Right forelimb (tissue), 1 donor: ENCODE data around the gene GPR32.
"Not testable (repeated sequence)": the region's sequence is repeated elsewhere in the genome, so short reads cannot be mapped to it uniquely, and the experiment has no call there.

ENCODE experiments used
- DNase-seq: peaks from one replicate; pipeline ENCODE4 v3.0.0-alpha.2; 2018

The GPR32 gene

DNA sequence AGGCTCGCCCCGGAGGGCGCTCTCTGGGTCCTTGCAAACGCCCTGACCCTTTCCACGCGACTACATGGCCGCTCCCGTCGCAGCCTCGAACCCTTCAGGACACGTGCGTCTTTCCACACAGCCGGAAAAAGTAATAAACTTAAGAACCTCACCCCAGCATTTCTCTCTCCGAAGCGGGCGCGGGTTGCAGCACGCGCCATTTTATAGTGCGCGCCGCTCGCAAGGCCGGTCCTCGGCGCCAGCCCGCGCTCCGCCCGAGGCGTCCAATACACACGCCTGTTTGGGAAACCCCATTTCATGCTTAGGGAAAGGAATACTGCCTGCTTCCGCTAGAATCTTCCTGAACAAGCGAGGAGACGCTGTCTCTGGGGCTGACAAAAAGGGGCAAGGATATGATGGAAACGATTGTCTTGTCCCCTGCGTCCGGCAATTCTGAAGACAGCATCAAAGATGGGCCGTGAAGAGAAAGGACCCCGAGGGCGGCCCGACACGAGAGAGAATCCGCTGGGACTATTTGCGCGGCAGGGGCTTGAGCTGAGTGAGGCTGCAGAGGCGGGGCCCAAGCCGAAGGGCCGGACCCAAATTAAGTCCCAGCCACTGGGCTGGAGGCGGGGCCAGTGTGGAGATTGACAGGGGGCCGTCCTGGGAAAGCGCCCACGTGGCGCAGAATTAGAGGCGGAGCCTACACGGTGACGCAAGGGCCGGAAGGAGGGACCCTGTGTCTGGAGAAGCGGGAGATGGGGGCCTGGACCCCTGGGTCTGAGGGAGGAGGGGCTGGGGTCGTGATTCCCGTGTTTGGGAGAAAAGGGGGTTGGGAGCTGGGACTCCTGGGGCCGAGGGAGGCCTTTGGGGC lies 34.4 kb downstream of the GPR32 start:
- DNase-seq = peak; percentile 99

DNA sequence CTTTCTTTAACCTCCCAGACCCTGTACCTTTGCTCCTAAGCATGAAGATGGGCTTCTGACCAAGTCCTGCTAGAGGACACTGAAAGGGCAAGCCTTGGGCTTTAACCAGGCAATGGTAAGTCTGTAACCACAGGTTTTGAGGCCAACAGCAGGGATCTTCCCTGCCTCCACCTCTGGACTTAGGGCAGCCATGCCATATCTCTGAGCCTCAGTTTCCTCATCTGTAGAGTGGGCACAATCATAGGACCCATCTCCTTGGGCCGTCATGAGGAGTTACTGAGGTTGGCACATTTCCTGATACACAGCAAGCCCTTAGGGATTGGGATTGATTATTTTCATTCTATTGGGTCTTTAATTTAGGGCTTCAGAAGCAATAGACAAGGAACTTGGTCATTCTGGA lies 38.6 kb downstream of the GPR32 start:
- DNase-seq = no peak

DNA sequence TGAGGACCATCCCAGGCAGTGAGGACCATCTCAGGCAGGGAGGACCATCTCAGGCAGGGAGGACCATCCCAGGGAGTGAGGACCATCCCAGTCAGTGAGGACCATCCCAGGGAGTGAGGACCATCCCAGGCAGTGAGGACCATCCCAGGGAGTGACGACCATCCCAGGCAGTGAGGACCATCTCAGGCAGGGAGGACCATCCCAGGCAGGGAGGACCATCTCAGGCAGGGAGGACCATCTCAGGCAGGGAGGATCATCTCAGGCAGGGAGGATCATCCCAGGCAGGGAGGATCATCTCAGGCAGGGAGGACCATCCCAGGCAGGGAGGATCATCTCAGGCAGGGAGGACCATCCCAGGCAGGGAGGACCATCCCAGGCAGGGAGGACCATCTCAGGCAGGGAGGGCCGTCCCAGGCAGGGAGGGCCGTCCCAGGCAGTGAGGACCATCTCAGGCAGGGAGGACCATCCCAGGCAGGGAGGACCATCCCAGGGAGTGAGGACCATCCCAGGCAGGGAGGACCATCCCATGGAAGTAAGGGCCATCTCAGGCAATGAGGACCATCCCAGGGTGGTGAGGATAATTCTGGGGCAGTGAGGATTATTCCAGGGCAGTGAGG lies 41.5 kb downstream of the GPR32 start:
- DNase-seq = not testable (repeated sequence)

DNA sequence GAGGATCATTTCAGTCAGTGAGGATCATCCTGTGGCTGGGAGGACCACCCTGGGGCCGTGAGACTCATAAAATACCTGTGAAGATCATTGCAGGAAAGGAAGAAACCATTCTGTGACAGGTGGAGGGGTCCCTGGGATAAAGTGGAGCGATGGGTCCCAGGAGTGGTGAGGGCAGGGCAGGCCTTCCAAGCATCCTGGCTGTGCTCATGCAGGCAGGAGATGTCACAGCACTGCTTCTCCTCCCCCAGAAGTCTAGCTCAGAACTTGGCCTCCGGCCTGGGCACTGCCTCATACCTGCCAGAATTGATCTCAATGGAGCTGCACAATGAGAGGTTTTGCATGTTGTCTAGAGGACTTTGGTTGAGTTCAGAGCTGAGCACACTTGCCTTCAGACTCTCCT lies 42.2 kb downstream of the GPR32 start:
- DNase-seq = no peak

DNA sequence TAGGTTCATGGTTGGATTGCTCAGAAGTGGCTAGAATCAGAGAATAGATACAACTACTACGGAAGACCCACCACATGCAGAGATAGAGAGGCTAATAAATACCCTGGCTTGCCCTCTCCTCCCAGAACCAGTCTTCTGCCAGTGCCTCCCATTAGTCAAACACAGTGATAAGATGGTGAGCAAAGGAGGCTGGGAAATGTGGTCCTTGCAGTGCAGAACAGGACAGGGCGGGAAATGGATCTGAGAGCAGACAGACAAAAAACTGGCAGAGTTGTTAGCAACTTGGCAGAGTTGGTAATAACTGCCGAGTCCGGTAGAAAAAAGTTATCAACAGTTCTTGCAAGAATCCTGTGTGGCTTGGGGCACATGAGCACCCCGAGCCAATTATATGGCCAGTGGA lies 44.6 kb downstream of the GPR32 start:
- no peak for DNase-seq

DNA sequence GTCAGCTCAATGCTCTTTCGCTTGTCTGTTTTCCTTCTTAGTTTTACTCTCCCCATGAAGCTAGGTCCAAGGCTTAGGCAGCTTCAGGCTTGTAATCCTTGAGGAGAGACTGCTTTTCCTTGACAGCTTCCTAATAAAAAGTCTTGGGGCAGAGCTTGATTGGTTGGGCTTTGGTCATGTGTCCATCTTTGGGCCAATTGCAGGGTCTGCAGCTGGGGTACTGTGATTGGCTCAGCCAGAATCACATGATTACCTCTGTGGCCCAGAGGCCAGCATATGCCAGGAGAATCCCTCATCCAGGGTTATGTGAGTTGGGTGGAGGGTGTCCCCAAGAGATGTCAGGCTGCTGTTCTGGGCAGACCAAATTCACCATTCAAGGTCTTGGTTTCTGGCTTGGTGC lies 45.2 kb downstream of the GPR32 start:
- no peak for DNase-seq

DNA sequence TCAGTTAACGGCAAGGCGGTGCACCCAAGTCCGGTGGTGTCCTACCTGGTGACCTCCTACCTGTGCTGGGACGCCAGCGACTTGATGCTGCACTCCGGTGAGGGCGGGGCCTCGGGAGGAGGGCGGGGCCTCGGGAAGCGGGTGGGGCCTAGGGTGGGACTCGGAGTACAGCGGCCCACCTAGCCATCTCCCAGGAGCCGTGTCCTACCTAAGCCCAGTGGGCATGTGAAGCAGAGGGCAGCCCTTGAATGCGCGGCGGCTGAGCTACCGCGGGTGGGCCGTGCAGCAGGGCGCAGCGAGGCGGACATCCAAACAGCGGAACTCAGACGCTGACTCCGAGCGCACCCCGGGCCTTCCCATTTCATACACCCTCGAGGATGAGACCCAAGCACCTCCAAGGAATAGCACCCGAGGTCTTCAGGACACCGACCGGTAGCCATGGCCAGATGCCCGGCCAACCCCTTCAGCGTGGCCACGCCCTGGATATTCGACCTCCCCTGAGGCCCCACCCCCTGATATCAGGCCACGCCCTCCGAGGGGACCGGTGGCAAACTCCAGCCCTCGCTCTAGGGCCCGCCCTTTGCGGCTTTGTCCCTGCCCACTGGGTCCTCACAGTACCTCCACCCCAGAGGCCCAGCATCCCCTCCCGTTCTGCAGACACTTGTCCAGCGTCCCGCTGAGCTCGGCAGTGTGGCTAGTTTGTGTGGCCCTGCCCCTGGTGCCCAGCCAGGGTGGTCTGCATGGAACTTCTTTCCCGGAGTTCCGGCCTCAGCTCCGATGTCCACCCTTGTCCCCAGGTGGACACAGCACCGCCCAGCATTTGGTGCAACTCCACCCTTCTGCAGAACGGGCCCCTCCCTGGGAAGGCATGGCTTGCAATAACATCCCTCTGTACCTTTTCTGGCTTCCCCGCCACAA lies 47.9 kb downstream of the GPR32 start:
- no peak for DNase-seq

DNA sequence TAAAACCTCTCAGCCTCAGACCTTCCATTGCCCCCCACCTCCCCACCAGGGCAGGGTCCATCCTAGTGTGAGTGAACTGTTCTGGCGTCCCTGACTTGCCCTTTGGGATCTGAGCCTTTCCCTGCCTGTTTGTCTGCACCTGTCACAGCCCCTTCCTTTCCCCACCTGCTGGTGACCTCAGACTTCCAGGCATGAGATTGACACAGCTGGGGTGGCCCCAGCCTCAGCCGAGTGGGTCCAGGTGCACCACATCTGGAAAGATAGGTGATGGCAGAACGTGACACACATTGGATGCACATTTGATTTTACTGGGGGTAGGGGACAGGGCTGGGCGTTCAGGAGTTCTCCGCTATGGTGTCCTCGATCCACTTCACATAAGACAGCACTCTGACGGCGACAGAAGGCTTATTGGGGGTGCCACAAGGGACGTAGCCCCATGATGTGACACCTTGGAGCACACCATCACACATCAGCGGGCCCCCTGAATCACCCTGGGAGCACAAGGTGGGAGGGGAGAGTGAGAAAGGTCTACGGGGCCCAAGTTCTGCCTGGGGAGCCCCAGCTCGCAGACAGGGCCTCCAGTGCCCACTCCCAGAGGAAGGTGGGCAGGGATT lies 48.7 kb downstream of the GPR32 start:
- DNase-seq = no peak

DNA sequence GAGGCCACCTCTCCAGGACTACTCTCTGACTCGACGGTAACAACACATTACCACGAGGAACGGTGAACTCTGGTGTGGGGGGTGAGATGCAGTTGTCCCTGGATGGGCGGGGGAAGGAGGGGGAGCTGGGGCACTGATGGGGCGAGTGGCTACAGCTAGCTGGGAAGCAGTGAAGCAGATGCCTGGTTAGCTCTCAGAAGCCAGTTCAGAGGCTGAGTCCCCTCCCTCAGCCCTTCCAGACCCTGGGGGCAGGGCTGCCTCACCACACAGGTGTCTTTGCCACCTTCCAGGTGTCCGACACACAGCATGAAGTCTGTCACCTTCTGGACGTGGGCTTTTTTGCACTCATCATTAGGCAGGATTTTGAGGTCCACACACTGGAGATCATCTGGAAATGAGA lies 49.4 kb downstream of the GPR32 start:
- DNase-seq = no peak

DNA sequence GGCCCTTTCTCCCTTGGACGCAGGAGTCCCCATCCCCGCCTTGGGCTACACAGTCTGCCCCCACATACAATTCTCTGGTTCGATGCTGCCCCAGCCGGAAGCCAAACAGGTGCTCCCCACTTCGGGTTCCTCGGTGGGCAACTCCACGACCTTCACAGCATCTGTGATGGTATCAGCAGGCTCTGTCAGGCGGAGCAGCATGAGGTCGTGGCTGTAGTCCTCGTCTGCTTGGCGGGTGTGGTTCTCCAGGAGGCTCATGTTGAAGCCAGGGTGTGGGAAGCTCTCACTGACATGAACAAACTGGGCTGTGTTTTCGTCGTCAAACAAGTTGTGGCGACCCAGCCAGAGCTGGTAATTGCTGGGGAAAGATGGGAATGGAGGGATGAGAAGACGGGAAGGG lies 49.8 kb downstream of the GPR32 start:
- DNase-seq = no peak

DNA sequence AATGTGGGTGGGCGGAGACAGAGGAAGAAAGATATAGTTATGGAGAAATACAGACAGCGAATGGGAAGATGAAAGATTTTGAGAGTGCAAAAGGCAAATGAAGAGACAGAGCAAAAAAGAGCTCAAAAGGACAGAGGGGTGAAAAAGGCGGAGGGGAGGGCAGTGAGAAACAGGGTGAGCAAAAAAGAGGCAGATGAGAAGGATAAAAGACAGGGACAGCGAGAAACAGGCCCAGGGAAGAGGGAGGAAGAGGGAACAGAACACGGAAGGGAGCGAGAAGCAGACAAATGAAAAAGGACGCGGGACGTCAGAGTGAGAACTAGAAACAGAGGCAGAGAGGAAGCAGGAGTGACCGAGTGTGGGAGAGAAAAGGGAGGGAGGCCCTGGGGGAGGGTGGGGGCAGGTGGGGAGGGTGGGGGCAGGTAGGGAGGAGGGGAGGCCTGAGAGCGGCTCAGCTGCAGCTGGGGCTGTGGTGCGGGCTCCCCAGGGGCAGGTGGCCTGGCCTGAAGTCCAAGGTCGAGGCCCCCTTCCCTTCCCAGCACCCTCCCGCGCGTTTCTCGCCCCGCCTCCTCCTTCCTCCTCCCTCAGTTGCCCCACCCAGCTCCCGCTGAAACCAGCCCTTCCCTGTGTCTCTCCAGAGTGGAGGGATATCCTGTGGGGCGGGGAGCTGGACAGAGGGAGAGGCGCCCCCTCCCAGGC lies 50.4 kb downstream of the GPR32 start:
- DNase-seq = no peak

DNA sequence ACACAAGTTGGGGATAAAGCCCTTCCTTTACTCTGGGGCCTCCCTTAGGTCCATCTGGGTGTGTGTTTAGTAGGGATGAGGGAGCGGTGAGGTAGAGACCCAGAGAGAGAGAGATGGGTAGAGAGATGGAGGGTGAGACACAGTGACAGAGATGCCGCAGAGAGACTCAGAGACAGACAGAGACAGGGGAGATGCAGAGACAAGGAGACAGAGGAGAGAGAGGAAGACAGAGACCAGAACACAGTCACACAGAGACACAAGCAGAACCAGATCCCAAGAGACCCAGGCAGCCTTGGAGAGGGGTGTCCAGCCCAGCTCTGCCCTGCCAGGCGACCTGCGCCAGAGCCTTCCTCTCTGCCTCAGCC lies 51.0 kb downstream of the GPR32 start:
- DNase-seq = no peak
